Coronary artery (tissue), 2 donors: ENCODE results near the gene UNC13B.

ENCODE experiments used
- DNase-seq: peaks from one replicate; pipeline ENCODE4 v3.0.0-alpha.2; 2017; ENCODE audit warnings: low spot score
- H3K27ac ChIP-seq, 2 donors: fragments of 200-600 bp; sonication (generic); one replicate each; pipeline ENCODE4 v1.5.1; 2016 to 2019
- H3K4me3 ChIP-seq: fragments of 200-600 bp; sonication (generic); 2 replicates; pipeline ENCODE4 v1.5.1; 2016; ENCODE audit warnings: mild to moderate bottlenecking, moderate library complexity
- CTCF ChIP-seq: fragments of 200-600 bp; sonication (generic); IDR thresholded peaks from one replicate; pipeline ENCODE4 v1.5.1; 2019; ENCODE audit warnings: antibody characterized with exemption

The UNC13B gene

DNA sequence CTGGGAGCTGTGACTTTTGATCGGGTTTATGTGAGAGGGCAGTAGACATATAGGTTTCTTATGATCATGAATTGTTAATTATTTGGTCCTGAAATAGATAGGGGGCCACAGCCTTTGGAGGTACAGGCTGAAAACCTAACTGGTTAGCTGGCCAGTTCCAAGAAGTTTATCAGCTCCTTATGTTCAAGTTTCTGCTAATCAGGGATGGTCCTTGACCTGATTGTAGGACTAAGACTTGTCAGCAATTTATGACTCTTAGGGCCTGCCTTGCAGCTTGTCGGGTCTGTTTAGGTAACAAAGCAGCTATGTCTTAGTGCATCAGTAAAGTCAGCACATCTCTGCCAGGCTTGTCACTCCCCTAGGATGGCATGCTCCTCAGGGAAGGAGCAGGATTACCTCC is 176.3 kb downstream of the UNC13B start:
- no peak for TF ChIP-seq CTCF
- no peak for DNase-seq
- Histone ChIP-seq H3K27ac (no peak overlapping the region), H3K4me3 (no peak overlapping the region)

- DNase-seq, result no peak
- TF ChIP-seq CTCF, result no peak
- H3K4me3 ChIP-seq, result no peak overlapping the region
- H3K27ac ChIP-seq, result no peak overlapping the region
Measured at GRCh38 chr9:35338561-35339274, 176.9 kb downstream of the UNC13B start.

DNA sequence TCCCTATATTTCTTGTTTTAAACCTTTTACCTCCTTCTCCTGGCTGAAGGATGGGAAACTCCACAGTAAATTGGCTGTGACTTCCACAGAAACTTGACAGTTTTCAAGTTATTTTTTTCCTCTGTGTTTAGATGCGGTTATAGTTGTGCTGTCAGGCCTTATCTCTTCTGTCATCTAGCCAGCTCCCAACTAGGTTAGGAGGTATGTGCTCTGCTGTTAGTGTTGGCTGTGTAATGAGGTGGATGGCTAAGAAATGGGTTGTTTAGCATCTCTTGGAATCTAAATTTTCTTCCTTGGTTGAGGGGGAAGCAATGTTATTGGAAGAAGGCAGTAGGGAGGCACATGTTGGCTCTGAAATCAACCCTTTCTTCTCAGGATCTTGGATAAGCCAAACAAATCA is 178.2 kb downstream of the UNC13B start:
- Histone ChIP-seq H3K4me3 (no peak overlapping the region), H3K27ac (peak overlapping the region in 1 of 2 donors; percentile 26)
- DNase-seq, result no peak
- TF ChIP-seq CTCF, result no peak

GRCh38 chr9:35341021-35341420 is 179.2 kb downstream of the UNC13B start:
- no peak overlapping the region for H3K4me3 ChIP-seq
- TF ChIP-seq CTCF, result no peak
- peak overlapping the region; percentile 35 to 50 for H3K27ac ChIP-seq
- no peak for DNase-seq

- Histone ChIP-seq H3K27ac (peak overlapping the region; percentile 35 to 50), H3K4me3 (peak overlapping the region; percentile 41)
- peak; percentile 75 for DNase-seq
- no peak for TF ChIP-seq CTCF
Measured at GRCh38 chr9:35341585-35341984, 179.8 kb downstream of the UNC13B start.

DNA sequence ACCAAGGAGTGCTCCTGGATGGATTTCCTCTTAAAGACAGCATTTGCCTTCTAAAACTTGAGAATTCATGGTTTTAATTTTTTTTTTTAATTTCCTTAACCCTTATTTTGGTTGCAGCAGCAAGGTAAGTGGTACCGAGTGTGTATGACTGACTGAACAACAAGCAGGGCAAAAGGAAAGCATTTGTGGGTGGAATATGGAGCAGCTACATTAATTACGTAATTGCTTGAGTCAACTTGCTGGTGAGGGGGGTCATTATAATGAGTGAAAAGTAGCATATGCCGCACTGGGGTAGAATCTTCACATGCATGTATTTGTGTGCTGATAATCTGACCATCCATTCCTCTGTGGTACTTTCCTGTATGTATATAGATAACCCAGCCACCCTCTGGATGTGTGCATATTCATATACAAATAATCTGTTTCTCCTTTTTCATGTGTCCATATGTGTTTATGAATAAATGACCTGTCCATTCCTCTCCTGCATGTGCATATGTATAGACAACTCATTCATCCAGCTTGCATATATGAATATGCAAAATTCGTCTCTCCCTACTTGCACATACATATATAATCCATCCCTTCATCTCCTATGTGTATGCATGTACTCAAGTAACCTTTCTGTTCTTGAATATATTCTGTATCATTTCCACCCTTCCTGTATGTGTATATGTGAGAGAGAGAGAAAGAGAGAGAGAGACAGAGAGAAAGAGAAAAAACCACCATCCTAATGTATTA is 180.6 kb downstream of the UNC13B start:
- peak overlapping the region in 1 of 2 donors; percentile 35 for H3K27ac ChIP-seq
- TF ChIP-seq CTCF, result no peak
- no peak for DNase-seq
- H3K4me3 ChIP-seq, result peak overlapping the region; percentile 41

DNA sequence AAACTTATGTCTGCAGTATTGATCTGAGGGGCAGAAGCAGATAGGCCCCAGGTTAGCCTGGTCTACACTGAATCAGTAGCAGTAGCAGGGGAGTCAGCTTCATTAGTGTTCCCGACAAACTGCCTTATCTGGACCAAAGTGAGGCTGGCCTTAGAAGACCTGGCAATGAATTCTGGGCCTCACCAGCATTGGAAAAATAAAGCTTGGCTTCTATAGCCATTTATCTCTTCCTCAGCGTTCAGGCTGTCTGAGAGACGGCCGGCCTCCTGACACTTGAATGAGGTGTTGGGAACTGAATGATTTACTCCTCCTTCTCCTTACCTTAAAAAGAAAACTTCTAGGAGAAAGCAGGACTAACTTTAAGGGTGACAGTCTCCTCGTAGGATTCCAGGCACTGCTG is 186.3 kb downstream of the UNC13B start:
- no peak for TF ChIP-seq CTCF
- DNase-seq, result no peak
- Histone ChIP-seq H3K4me3 (no peak overlapping the region), H3K27ac (no peak overlapping the region)
